ENCODE data around the gene CYP3A7. TPM values are rescaled to one million over a fixed set of nuclear protein-coding genes. Genes with fewer than 3 reads are reported as not detected.

CYP3A7 gene
- total and polyA plus RNA-seq, 9 of the 15 experiments (the other 6 are each of a cell fraction or from before 2014, with no cell fraction given), result 0.20 TPM; not detected in 8

DNA sequence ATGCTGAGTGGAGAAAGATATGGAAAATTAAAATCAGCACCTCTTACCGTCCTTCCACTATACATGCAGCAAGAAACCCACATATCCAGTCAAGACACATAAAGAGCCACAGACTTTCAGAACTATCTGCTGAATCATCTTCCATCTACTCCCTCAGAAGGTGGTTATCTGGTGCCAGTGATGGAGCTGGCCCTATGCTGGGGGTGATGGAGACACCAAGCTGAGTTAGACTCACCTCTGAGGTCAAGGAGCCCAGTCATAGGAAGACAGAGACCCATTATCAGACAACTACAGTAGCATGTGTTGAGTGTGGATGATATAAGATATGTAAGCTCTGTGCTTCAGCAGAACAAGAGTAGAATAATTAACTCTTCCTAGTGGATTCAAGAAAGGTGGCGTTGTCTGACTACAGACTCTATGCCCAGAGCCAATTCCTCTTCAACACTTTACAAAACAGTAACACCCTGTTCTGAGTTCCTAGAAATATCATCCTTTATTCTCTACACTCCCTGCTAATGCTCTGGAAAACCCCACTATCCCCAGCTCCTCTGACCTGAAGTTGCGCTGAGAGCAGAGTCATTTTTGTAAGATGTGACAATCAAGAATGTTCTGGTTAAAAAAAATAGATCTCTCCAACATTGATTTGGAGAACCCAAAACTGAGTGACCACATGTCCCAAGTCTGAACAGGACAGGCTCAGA lies 69.5 kb downstream of the CYP3A7 start (continued):
- TF ChIP-seq YY1 (IDR thresholded peaks at IDR 0.05; ENCODE audit: borderline replicate concordance in 1 of 3, control insufficient read depth in 1 of 3, extremely low read depth in 1 of 3, insufficient read depth in 3 of 3, insufficient read length in 1 of 3, insufficient replicate concordance in 2 of 3, low read depth in 1 of 3, low read length in 2 of 3) (no peak), XRCC3 (IDR thresholded peaks at IDR 0.05) (no peak), CREB1 (IDR thresholded peaks at IDR 0.05) (peak; percentile 83), CREB1 (CRISPR knock-in tag; IDR thresholded peaks at IDR 0.05) (no peak), KAT2B (IDR thresholded peaks at IDR 0.05; ENCODE audit: low read depth, low read length) (no peak), ILF3 (IDR thresholded peaks at IDR 0.05; ENCODE audit: borderline replicate concordance) (no peak), ZNF780A (CRISPR knock-in tag; IDR thresholded peaks at IDR 0.05) (no peak), MBD2 (IDR thresholded peaks at IDR 0.05; ENCODE audit: borderline replicate concordance, low read depth) (peak; percentile 90), ZNF75A (CRISPR knock-in tag; IDR thresholded peaks at IDR 0.05) (no peak), POLR2AphosphoS5 (IDR thresholded peaks at IDR 0.05; ENCODE audit: control insufficient read depth, insufficient read depth, low read depth, low read length) (peak; percentile 98), TGIF2 (CRISPR knock-in tag; IDR thresholded peaks at IDR 0.05) (no peak), MAFG (tag; conservative IDR thresholded peaks at IDR 0.05) (peak; percentile 98)
- TF ChIP-seq, protein P1, sequence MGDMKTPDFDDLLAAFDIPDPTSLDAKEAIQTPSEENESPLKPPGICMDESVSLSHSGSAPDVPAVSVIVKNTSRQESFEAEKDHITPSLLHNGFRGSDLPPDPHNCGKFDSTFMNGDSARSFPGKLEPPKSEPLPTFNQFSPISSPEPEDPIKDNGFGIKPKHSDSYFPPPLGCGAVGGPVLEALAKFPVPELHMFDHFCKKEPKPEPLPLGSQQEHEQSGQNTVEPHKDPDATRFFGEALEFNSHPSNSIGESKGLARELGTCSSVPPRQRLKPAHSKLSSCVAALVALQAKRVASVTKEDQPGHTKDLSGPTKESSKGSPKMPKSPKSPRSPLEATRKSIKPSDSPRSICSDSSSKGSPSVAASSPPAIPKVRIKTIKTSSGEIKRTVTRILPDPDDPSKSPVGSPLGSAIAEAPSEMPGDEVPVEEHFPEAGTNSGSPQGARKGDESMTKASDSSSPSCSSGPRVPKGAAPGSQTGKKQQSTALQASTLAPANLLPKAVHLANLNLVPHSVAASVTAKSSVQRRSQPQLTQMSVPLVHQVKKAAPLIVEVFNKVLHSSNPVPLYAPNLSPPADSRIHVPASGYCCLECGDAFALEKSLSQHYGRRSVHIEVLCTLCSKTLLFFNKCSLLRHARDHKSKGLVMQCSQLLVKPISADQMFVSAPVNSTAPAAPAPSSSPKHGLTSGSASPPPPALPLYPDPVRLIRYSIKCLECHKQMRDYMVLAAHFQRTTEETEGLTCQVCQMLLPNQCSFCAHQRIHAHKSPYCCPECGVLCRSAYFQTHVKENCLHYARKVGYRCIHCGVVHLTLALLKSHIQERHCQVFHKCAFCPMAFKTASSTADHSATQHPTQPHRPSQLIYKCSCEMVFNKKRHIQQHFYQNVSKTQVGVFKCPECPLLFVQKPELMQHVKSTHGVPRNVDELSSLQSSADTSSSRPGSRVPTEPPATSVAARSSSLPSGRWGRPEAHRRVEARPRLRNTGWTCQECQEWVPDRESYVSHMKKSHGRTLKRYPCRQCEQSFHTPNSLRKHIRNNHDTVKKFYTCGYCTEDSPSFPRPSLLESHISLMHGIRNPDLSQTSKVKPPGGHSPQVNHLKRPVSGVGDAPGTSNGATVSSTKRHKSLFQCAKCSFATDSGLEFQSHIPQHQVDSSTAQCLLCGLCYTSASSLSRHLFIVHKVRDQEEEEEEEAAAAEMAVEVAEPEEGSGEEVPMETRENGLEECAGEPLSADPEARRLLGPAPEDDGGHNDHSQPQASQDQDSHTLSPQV (IDR thresholded peaks at IDR 0.05), result peak; percentile 77
- TF ChIP-seq, protein P2, sequence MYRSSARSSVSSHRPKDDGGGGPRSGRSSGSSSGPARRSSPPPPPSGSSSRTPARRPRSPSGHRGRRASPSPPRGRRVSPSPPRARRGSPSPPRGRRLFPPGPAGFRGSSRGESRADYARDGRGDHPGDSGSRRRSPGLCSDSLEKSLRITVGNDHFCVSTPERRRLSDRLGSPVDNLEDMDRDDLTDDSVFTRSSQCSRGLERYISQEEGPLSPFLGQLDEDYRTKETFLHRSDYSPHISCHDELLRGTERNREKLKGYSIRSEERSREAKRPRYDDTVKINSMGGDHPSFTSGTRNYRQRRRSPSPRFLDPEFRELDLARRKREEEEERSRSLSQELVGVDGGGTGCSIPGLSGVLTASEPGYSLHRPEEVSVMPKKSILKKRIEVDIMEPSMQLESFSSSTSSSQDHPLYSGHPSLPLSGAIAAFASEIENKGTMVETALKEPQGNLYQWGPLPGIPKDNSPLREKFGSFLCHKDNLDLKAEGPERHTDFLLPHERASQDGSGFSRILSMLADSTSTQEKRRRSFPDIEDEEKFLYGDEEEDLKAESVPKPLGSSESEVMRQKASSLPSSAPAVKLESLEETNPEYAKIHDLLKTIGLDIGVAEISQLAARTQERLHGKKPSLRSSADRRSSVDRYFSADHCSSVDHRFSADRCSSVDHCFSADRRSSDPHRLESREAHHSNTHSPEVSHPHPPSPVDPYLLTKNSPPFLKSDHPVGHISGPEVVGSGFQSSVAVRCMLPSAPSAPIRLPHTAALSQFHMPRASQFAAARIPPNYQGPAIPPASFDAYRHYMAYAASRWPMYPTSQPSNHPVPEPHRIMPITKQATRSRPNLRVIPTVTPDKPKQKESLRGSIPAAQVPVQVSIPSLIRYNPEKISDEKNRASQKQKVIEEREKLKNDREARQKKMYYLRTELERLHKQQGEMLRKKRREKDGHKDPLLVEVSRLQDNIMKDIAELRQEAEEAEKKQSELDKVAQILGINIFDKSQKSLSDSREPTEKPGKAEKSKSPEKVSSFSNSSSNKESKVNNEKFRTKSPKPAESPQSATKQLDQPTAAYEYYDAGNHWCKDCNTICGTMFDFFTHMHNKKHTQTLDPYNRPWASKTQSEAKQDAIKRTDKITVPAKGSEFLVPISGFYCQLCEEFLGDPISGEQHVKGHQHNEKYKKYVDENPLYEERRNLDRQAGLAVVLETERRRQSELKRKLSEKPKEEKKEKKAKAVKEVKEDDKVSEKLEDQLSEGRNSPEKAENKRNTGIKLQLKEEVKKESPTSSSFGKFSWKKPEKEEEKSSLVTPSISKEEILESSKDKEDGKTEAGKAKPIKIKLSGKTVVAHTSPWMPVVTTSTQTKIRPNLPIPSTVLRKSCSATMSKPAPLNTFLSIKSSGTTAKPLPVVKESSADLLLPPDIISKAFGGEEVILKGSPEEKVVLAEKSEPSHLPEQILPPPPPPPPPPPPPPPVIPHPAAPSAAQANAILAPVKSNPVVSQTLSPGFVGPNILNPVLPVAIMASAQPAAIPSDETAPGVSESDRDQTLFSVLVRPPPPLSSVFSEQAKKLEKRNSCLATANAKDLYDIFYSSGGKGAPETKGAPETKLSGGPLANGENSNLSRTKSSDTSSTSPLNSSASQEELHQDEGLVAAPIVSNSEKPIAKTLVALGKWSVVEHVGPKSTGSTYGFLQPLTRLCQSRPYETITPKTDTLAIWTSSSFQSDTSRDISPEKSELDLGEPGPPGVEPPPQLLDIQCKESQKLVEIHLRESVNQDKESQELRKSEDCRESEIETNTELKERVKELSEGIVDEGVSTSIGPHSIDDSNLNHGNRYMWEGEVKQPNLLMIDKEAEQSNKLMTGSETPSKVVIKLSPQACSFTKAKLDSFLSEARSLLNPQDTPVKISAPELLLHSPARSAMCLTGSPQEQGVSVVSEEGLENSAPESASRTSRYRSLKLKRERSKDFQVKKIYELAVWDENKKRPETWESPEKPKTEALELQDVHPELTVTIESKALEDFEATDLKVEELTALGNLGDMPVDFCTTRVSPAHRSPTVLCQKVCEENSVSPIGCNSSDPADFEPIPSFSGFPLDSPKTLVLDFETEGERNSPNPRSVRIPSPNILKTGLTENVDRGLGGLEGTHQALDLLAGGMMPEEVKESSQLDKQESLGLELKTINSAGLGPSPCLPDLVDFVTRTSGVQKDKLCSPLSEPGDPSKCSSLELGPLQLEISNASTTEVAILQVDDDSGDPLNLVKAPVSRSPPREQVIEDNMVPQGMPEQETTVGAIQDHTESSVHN (IDR thresholded peaks at IDR 0.05; ENCODE audit: borderline replicate concordance in 1 of 2, low read depth in 1 of 2), result no peak; a peak in 1 of 4 replicates
